Measurements from ENCODE around the gene CZIB.

The CZIB gene

DNA sequence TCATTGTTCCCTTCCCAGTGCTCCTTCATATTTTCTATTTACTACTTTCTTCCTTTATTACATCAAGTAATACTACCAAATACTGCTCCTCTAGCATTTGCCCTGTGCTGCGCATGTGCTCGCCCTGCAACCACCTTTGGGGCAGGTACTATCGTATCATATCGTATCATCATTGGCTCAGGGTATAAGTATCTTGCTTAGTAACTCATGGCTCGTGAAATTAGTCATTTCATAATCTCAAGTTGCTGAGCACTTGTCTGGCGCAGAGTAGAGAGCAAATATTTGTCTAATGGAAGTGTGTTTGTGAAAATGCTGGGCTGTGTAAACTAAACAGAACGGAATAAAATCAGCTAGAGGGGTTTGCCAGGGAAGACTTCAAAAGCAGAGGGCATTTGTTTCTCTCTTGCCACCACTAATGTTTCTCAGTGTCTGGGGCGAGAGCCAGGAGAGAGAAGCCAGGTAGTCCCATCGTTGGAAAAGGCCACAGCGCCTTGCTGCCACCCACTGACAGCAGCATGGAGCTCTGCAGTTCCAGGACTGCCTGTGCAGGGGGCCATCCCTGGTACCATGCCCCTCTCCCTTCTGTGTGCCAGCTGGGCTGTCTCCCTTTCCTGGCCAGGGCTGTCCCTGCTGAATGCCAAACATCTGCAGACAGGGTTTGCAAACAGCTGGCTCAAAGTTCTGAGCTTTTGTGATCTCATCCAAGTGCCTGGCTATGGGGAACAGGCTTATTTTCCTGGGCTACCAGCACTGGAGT lies 43.8 kb downstream of the CZIB start:
- H3K79me2 ChIP-seq (ENCODE audit: insufficient read depth, low read length): no peaks in the 10 kb centered on the region
- no peak for ATAC-seq (ENCODE audit: insufficient read depth, low read depth)
- no peaks in the 10 kb centered on the region for H3K4me1 ChIP-seq (ENCODE audit: insufficient read depth, low read length)
- no peak overlapping the region for H3K4me3 ChIP-seq (ENCODE audit: low read depth in 1 of 2, low read length in 2 of 2)
- TF ChIP-seq, protein P1, sequence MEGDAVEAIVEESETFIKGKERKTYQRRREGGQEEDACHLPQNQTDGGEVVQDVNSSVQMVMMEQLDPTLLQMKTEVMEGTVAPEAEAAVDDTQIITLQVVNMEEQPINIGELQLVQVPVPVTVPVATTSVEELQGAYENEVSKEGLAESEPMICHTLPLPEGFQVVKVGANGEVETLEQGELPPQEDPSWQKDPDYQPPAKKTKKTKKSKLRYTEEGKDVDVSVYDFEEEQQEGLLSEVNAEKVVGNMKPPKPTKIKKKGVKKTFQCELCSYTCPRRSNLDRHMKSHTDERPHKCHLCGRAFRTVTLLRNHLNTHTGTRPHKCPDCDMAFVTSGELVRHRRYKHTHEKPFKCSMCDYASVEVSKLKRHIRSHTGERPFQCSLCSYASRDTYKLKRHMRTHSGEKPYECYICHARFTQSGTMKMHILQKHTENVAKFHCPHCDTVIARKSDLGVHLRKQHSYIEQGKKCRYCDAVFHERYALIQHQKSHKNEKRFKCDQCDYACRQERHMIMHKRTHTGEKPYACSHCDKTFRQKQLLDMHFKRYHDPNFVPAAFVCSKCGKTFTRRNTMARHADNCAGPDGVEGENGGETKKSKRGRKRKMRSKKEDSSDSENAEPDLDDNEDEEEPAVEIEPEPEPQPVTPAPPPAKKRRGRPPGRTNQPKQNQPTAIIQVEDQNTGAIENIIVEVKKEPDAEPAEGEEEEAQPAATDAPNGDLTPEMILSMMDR (IDR thresholded peaks at IDR 0.05; ENCODE audit: borderline replicate concordance, extremely low read depth, low read length, poor library complexity, severe bottlenecking): no peak
- no peak for TF ChIP-seq EZH2 (IDR thresholded peaks at IDR 0.05; ENCODE audit: borderline replicate concordance, low read depth, low read length, severe bottlenecking)
- DNase-seq: no peak
- H3K4me2 ChIP-seq (ENCODE audit: insufficient read depth, low read length): no peak overlapping the region
- no peak overlapping the region for H3K27ac ChIP-seq (ENCODE audit: low read length)
- H3K9me3 ChIP-seq (ENCODE audit: insufficient read depth, low read length, severe bottlenecking): no peaks in the 10 kb centered on the region
- H3K27me3 ChIP-seq (ENCODE audit: insufficient read depth, low read length, poor library complexity): peaks cover 12% of the 10 kb centered on the region
- H3K9ac ChIP-seq (ENCODE audit: low read depth, low read length): no peak overlapping the region
- no peaks in the 10 kb centered on the region for H4K20me1 ChIP-seq (ENCODE audit: insufficient read depth, low read length)
- H2AFZ ChIP-seq (ENCODE audit: low read depth, low read length): no peak overlapping the region
- no peaks in the 10 kb centered on the region for H3K36me3 ChIP-seq (ENCODE audit: insufficient read depth, low read length)

- Histone ChIP-seq H3K9ac (ENCODE audit: low read depth, low read length) (no peak overlapping the region), H3K4me1 (ENCODE audit: insufficient read depth, low read length) (no peaks in the 10 kb centered on the region), H3K4me3 (ENCODE audit: low read depth in 1 of 2, low read length in 2 of 2) (no peak overlapping the region), H4K20me1 (ENCODE audit: insufficient read depth, low read length) (no peaks in the 10 kb centered on the region), H3K27me3 (ENCODE audit: insufficient read depth, low read length, poor library complexity) (peaks cover 10% of the 10 kb centered on the region), H3K4me2 (ENCODE audit: insufficient read depth, low read length) (no peak overlapping the region), H2AFZ (ENCODE audit: low read depth, low read length) (no peak overlapping the region), H3K27ac (ENCODE audit: low read length) (no peak overlapping the region), H3K79me2 (ENCODE audit: insufficient read depth, low read length) (no peaks in the 10 kb centered on the region), H3K36me3 (ENCODE audit: insufficient read depth, low read length) (no peaks in the 10 kb centered on the region), H3K9me3 (ENCODE audit: insufficient read depth, low read length, severe bottlenecking) (no peaks in the 10 kb centered on the region)
- TF ChIP-seq, protein P1 (IDR thresholded peaks at IDR 0.05; ENCODE audit: borderline replicate concordance, extremely low read depth, low read length, poor library complexity, severe bottlenecking): no peak
- TF ChIP-seq EZH2 (IDR thresholded peaks at IDR 0.05; ENCODE audit: borderline replicate concordance, low read depth, low read length, severe bottlenecking): no peak
- ATAC-seq (ENCODE audit: insufficient read depth, low read depth) (no peak), DNase-seq (no peak)
Observed at GRCh38 chr1:53174971-53175913, 45.2 kb downstream of the CZIB start.

DNA sequence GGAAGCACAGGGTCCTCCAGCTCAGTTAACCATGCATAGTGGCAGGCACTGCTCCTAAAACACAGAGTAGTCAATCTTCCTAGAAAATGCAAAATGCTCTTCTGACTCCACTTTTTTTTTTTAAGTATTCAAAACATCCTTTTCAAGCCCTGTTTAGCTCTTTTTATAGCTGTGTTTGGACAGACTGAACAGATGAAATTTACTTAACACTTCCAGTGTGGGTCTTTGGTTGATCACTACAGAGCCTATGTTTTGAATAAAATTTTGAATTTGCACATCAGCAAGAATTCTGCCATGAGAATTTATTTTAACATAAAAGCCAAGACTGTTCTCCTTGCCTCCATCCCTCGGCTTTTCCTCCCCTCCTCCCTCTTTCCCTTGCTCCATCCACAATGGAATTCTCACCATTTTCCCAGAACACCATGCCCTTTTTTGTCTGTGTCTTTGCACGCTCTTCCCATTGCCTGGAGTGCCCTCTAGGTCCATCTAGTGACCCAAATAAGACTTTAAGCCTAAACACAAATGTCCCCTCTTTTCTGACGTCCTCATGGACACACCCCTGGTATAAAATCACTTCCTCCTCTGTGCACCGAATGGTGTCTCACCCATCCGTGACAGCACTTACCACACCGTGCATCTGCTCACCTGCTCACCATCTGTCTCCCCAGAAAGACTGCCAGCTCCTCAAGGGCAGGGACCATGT lies 47.9 kb downstream of the CZIB start:
- Histone ChIP-seq H3K36me3 (ENCODE audit: insufficient read depth, low read length) (no peaks in the 10 kb centered on the region), H3K4me2 (ENCODE audit: insufficient read depth, low read length) (no peak overlapping the region), H4K20me1 (ENCODE audit: insufficient read depth, low read length) (no peaks in the 10 kb centered on the region), H3K9me3 (ENCODE audit: insufficient read depth, low read length, severe bottlenecking) (no peaks in the 10 kb centered on the region), H2AFZ (ENCODE audit: low read depth, low read length) (no peak overlapping the region), H3K79me2 (ENCODE audit: insufficient read depth, low read length) (no peaks in the 10 kb centered on the region), H3K9ac (ENCODE audit: low read depth, low read length) (no peak overlapping the region), H3K27me3 (ENCODE audit: insufficient read depth, low read length, poor library complexity) (peaks cover 10% of the 10 kb centered on the region), H3K4me1 (ENCODE audit: insufficient read depth, low read length) (no peaks in the 10 kb centered on the region), H3K27ac (ENCODE audit: low read length) (no peak overlapping the region), H3K4me3 (ENCODE audit: low read depth in 1 of 2, low read length in 2 of 2) (no peak overlapping the region)
- no peak for DNase-seq
- no peak for ATAC-seq (ENCODE audit: insufficient read depth, low read depth)
- no peak for TF ChIP-seq EZH2 (IDR thresholded peaks at IDR 0.05; ENCODE audit: borderline replicate concordance, low read depth, low read length, severe bottlenecking)
- TF ChIP-seq, protein P1 (IDR thresholded peaks at IDR 0.05; ENCODE audit: borderline replicate concordance, extremely low read depth, low read length, poor library complexity, severe bottlenecking): no peak
